Stimulated activated CD8-positive, alpha-beta memory T cell treated with anti-CD3 and anti-CD28 coated beads, Interleukin-12 subunit alpha, Interleukin-12 subunit beta, amount 100 ng/mL, for 24 hours (primary cell): ENCODE results near the gene ZNF462.
"Not testable (repeated sequence)": the region's sequence is repeated elsewhere in the genome, so short reads cannot be mapped to it uniquely, and the experiment has no call there.

Experiments used
- DNase-seq: peaks from one replicate; pipeline ENCODE4 v3.0.0-alpha.2; 2020; ENCODE audit errors: extremely low read depth

The ZNF462 gene

DNA sequence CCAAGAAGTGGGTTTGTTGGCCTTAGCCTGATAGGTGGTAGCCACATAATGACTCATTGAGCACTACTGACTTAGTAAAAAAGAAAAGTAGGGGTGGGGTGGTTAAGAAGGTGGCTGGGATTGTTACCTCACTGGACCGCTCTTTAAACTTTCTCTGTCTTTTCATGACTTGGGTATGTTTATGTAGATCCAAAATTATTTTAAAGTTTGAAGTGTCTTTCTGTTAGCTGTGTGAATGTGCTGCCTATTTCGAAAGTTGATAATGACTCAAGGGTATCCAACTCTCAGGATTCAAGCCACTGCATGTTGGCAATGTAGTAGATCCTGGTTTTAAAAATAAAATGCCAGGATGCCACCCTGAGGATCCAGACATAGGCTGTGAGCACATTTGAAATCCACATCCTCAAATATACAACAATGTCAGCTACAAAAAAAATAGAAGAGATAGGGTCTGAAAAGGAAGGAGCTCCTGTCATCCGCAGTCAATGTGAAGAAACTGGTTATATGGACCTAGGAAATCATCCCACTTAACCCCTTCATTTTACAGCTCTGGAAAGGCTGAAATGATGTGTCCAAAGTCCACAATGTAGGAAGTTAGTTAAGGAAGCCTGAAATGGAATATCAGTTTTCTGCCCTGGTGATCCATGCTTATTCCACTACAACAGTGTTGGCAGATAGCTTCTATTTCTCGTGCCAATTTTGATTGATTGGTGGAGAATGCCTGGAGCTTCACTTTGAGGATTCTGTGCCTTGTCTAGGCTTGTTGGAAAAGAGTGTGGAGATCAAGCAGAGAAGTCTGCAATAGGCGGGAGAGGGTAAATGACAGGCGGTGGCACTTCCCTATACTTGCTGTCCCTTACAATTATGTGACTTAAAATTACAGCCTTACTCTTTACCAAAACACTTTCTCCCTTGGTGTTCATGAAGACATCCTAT lies 23.4 kb downstream of the ZNF462 start:
- DNase-seq = no peak

DNA sequence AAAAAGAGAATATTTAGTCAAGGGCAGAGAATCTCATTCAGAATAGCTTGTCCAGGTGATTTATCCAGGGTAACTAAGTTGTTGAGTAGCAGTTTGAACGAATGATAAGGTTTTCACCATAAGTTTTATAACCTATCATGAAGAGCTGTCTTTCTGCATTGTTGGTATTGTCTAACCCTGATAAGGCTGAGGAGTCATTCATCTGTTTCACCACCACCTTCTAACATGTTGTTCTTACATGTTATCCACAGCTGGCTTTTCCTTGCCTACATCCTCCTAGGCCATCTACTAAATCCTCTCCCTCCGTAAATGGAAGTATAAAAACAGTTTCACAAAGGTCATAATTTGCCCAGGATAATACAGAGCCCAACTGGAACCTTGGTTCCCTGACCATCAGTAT lies 24.1 kb downstream of the ZNF462 start:
- DNase-seq = no peak

DNA sequence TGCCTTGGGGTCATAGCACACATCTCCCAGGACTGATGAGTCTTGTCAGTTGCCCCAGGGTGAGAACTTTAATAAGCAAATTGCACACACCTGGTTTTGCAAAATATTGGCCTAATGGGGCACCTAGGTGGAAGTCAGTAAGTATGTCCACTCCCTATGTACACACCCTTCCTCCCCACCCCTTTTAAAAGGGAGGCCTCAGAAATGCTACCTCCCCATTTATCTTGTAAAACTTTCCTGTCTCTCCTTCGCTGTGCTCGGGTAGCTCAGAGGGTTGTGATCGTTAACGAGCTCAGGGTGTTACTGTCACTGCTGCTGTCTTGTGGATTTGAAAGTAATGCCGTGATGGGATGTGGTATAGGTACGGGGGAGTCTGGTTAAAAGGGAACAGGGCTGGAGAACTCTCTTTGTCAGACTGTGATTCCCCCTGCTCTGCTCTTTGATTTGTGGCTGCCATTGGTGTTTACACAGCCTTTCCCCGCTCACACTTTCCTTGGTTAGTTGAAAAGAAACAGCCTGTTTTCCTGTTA lies 26.2 kb downstream of the ZNF462 start:
- no peak for DNase-seq

DNA sequence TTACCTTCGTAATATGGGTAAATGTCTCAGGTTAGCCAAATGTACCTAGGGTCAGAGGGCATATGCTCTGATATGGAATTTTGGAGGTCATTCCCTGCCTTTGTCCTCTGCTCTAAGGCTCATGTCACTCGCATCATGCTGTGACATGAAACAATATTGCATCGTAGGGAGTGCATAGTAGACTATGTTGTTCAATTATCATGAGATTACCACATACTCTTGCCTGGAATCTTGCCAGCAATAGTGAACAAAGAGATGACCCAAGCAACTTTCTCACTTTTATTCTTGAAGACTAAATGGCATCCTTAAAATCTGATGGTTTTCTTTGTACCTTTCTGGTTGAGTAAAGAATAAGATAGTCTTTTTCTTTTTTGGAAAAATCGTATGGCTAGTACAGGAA lies 27.6 kb downstream of the ZNF462 start:
- DNase-seq = no peak

DNA sequence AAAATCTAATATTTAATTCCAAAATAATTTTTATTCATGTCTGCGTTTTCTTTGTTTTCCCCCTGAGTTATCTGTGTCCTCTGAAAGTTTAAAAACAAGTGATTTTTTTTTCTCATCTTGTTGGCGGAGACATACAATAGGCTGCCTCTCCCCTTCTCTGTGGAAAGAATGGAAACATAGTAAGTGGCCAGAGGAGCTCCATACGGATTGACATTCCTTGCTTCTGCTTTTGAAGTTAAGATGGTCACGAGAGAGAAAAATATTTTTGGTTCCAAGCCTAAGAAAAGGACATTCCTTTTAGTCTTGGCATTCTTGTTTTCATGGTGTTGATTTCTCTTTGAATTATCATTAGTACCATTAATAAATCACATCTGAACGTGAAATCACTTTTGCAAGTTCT lies 28.3 kb downstream of the ZNF462 start:
- DNase-seq = no peak

DNA sequence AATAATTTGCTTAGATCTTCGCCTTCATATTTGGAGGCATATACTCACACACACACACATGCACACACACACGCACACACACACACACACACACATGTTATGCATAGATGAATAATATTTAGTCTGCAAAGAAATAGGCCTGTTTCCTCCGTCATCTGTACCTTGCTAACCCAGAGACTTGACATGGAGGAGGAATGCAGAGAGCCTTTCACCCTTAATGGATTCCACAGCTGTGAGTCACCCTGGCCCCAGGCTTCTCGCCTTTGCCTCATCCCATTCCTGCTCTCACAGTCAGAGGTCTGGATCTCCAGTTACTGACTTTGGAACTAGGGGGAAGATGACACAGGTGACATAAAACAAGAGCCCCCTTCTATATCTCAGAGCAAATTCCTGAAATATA lies 29.7 kb downstream of the ZNF462 start:
- no peak for DNase-seq

DNA sequence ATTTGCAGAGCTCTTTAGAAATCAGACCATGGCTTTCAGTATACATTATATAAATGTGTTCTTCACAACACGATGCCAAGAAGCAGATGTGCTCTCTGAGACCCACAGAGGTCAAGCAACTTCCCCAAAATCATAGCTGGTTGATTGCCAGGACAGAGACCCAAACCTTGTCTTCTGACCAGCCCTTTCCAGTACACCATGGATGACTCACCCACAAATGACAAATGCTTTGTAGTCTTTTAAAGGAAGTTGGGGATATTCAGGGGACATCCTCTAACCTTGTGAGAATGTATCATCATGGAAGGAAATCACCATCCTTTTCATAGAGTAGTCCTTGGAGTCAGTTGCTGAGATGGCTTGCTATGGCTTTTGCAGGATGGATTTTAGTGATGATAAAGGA lies 30.1 kb downstream of the ZNF462 start:
- DNase-seq = no peak

DNA sequence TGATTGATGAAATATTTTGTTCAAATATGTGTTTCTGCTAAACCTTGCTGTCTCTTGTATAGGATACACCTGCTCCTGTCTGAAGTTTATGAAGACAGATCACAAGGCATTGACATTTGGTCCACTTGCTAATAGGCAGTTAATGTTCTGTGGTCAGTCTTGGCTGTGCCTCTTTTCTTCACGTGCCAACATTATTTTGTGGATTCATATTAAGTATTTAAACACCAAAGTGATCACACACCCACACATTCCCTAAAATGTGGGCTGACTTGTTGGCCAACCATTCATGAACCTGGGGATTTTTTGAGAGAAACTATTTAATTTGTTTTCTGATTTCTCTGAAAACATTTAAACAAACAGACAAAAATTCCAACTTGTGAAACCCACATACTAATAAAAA lies 33.7 kb downstream of the ZNF462 start:
- DNase-seq = no peak

DNA sequence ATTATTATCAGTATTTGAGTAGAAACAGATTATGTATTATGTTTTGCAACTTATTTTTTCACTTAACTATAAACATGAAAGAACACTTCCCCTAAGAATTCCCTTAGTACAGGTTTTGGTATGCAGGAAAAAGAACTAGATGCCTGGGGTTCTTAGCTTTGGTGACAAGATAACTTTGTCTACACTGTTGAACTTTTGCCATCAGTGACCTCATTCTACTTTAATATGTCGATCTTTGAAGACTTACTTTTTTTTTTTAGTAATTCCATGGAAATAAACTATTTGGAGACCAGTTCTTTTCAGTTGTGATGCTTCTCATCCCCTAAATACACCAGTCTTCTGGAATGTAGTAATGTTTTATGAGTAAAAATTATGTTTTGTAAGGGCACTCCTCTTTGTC lies 34.3 kb downstream of the ZNF462 start:
- no peak for DNase-seq

DNA sequence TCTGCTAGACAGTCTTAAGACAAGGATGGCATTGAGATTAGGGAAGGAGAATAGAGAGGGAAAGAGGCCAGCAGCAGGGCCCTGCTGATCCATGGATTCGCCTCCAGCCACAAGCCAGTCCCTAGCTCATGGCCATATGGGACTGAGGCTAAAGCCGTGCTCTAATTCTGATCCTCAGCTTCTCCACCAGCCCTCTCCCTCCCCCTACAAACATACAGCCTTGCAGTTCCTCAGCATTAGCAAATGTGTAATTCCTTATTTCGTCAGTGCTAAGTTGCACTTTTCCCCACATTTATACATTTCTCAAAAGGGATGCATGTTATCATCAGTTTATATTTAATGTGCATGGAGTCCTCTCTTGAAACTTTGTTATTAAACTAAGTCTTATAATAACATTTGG lies 34.8 kb downstream of the ZNF462 start:
- no peak for DNase-seq

DNA sequence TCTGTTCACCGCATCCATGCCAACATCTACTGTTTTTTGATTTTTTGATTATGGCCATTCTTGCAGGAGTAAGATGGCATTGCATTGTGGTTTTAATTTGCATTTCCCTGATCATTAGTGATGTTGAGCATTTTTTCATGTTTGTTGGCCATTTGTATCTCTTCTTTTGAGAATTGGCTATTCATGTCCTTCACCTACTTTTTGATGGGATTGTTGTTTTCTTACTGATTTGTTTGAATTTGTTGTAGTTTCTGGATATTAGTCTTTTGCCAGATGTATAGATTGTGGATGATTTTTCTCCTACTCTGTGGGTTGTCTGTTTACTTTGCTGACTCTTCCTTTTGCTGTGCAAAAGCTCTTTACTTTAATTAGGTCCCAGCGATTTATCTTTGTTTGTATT lies 37.6 kb downstream of the ZNF462 start:
- DNase-seq = not testable (repeated sequence)

DNA sequence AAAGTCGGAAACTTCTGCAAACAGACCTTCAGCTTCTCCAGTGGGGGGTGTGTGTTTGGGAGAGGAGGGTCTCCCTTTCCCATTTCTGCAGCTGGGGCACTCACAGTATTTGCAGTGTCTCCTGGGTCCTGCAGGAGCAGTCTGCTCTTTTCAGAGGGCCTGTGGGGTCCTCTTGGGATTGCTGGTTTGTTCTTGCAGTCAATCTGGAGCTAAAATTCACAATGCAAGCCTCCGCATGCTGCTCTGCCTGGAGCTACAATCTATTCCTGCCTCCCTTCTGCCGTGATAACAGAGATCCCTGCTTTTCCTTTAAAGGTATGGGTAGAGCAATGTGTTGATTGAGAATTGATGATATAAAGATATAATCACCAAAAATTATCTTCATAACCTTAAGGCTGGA lies 43.2 kb downstream of the ZNF462 start:
- no peak for DNase-seq

DNA sequence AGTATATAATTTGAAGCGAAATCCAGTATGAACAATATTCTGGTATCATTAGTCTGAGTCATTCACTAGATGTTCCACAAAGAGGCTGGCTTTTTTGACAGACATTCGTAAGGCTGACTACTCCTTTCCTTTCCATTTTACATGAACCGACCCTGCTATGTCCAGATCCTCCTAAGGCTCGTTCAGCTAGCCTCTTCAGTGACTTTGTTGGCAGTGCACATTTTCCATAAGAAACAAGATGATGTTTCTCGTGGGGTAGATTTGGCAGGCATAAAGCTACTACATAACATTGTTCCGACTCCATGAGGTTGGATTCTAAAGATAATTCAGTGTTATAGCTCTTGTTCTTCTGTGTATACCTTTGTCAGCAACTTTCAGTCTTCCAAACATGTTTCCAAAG lies 49.0 kb downstream of the ZNF462 start:
- DNase-seq = no peak

DNA sequence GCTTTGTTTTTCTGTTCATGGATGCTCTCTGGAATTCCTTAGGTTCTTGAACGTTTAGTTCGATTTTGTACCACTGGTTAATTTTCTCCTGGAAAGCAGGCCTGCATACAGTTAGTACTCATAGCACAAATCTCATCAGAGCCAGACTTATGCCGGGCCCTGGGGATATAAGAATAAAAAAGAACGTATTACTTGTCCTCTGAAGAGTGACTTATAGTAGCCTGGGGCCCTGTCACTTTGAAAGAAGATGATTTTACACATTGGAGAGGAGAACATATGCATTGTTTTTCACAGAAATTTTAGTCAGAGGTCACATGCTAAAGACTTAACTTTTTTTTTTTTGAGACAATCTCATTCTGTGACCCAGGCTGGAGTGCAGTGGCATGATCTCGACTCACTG lies 50.3 kb downstream of the ZNF462 start:
- DNase-seq = no peak

DNA sequence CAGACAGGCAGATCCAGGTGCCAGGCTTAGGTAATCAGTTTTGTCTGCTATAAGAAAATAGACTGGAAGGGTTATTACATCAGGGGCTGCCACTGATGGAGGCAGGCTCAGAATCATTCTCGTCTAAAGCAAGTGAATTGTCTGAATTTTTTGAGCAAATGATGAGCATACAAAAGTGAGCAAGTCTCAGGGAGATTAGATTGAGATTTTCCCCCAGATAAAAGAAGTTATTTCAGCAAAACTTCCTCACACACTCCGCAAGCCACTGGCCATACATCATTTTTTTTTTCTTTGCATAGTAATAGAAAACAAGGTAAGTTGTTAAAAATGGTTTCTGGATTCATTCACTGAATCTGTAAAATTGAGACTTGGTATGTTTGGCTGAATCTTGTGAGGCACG lies 52.9 kb downstream of the ZNF462 start:
- no peak for DNase-seq

DNA sequence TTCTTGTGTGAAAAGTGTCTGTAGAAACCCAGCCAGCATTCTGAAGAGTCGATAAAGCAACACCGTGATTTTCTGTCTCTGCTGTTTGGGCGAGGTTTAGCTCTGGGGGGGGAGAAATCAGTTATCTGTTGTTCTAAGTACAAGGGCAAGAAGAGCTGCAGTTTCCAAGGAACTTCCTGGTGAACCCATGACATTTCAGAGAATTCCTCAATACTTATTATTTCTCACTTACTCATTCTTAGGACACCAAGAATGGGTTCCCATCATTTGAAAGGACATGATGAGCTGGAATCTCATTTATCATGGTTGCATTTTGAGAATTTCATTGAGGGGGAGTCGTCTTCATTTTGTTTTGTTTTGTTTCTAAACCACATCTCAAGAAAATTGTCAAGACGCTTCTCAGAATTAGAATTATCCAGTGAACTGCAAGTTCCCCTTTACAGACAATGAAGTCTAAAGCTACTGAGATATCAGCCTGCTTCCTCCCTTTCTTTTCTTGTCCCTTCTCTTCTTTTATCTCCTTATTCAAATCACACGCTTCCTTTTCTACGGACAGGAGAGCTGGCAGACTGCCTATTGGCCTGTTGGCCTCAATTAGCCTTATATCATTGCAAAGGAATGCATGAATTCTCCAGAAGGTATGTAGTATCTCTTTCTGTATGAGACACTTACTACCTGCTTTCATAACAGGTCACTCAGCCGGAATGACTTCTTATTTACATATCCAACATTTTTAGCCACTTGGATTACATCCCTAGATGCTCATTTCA lies 53.7 kb downstream of the ZNF462 start:
- DNase-seq = no peak

DNA sequence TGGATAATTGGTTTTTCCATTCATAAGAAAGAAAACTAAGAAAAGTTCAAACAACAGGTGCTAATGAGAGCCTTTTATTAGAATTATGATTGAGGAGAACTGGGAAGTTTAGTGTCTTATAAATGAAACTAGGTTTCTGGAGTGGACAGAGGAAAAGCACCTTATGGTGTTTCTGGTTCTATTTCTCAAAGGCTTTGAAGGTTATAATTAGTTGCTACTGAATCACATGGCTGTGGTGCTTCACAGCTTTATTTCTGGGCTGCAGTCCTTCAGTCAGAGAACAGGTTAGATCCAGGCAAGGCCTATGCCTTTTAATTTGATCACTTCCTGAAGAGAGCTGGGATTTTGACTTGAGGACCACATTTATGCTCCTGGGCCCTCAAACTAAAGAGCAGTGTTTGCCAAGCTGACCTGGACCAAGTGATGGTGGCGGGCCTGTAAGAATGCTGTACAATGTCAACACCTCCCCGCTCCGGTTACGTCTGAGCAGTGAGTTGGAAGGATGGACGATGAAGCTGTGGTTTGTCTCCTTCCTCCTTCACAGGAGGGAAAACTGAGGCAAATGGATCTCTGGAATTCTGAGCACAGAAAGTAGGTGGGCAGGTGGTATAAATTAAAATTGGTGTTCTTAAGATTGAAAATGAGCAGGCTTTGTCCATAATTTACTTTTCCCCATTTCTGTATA lies 56.0 kb downstream of the ZNF462 start:
- DNase-seq = no peak

DNA sequence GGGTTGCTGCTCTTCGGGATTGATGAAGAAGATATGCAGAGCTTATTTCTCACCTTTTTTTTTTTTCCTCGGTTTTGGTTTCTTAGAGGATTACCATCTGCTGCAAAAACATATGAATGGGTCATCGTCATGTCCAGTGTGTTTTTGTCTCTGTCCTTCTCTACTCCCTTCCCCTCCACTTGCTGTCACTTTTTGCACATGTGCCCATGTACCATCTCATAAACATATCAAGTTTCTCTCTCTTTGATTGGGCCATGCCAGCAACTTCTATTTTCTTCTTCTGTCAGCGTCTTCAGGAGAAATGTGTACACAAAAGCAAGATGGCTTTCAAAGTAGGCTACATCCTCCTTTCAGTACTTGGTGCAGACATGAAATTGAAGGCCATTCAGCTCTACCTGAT lies 57.1 kb downstream of the ZNF462 start:
- no peak for DNase-seq

DNA sequence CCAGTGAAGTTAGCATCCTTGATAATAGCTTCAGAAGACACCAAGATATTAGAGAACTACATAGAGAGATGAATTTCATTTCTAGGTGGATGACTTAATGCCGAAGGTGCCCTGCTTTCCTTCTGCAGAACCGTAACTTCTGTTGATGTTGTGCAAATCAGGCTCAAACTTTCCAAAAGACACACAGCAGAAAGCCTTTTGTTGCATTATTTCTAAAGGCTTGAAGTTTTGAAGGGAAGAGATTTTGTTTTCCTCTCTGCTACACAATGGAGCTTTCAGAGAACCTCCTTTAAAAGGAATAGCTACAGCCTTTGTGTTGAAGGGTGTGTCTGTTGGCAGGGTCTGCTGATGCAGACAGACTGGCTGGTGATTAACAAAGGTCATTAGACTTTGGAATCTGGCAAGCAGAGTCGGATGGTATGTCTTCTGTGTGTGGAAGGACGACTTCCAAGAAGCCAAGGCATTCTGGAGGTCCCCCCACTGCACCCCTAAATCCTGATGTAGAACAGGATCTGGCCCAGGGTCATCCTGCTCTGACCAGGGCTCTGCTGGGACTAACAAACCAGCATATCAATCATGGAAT lies 57.8 kb downstream of the ZNF462 start:
- no peak for DNase-seq

DNA sequence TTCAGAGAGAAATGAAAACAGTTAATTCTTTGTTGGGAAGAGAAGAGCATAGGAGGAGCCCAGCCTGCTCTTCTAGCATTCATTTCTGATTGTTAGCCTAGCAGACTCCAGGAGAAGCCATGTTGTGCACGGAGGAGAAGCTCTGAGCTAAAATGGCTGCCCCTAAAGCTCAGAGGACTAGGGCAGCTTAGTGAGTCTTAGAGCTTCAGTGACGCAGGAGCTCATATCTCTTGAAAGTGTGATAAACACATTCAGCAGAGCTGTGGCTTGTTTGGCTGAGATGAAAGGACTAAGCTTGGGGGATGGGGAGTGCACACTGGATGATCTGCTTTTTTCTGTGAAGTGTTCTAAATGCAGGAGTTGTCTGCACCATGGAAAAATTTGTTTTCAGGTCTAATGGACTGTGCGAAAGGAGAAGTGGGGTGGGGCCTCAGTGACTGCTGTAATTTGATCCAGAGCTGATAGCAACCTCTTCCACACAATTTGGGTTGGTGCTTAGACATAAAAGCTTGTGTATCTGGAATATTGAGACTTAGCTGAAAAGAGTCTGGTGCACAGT lies 58.5 kb downstream of the ZNF462 start:
- no peak for DNase-seq

DNA sequence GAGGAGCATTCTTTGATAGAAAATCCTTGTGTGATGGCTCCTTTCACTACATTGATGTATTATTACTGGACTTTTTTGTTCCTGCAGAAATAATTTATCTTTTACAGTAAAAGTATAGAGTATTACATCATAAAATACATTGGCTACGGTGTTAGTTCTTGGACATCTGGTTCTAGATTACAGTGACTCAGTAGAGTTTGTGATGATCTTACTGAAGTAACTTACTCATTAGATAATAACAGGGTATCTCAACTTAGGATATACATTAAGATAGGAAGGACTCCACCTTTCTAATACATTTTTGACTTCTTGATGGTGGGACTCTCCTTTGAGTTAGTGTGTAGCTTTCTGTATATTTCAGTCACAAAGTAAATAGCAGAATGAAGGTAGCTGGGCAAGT lies 59.1 kb downstream of the ZNF462 start:
- no peak for DNase-seq

DNA sequence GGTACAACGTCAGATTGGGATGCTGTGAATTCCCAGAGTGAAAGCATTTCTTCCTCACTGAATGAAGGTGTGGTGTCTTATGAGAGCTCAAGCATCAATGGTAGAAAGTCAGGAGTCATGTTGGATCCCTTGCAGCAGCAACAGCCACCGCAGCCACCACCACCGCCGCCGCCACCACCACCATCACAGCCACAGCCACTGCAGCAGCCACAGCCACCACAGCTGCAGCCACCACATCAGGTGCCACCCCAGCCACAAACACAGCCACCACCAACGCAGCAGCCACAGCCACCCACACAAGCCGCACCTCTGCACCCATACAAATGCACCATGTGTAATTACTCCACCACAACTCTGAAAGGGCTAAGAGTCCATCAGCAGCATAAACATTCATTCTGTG lies 62.4 kb downstream of the ZNF462 start:
- no peak for DNase-seq
